ENCODE measurements around the gene TNPO2.
A peak's percentile ranks its signal among the peaks of the same experiment; 100 is the strongest.

The TNPO2 gene

DNA sequence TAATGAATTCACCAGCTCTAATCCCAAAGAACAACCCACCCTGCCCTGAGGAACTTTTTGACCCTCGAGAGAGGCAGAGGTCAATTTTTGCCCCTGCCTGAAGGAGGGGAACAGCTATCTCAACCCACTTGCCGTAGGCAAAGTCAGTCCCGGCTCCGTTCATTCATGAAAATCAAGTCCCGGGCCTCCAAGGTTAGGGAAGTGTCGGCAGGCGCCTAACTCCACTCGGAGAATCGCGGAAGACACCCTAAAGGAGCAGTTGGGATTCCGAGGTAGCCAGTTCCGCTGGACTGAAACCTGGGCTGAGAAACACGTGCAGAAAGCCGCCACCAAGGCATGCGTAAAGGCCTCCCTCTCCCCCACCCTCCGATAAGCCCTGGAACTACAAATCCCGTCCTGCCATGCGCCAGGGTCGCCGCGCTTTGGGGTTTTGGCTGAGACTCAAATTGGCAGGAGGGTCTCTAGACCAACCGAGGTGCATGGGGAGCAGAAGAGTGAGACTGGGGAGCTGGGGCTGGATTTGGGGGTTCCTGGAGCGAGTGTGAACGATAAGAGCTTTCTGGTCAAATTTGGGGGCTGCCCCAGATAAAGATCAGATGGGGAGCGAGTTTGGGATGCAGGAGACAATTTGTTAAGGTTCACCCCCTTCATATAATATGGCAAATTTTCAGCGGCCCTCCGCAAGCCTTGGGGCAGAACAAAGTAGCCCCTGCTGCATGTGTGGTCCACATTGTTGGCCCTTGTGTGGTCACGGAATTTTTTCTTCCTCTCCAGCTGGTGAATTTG, at the start of gene TNPO2:
TNPO2 (minus strand) TSS at position 292 of the 786 bp plus-strand sequence. CDS start 2,955 bp downstream, outside the sequence.
- TF ChIP-seq, protein P1, sequence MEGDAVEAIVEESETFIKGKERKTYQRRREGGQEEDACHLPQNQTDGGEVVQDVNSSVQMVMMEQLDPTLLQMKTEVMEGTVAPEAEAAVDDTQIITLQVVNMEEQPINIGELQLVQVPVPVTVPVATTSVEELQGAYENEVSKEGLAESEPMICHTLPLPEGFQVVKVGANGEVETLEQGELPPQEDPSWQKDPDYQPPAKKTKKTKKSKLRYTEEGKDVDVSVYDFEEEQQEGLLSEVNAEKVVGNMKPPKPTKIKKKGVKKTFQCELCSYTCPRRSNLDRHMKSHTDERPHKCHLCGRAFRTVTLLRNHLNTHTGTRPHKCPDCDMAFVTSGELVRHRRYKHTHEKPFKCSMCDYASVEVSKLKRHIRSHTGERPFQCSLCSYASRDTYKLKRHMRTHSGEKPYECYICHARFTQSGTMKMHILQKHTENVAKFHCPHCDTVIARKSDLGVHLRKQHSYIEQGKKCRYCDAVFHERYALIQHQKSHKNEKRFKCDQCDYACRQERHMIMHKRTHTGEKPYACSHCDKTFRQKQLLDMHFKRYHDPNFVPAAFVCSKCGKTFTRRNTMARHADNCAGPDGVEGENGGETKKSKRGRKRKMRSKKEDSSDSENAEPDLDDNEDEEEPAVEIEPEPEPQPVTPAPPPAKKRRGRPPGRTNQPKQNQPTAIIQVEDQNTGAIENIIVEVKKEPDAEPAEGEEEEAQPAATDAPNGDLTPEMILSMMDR (IDR thresholded peaks at IDR 0.05; ENCODE audit: low read depth, low read length) = no peak
- peak within 1 kb of the TSS; percentile 69 to 78 for H3K4me3 ChIP-seq (replicated peaks in 1 of 2; ENCODE audit: low read depth in 2 of 2, low read length in 2 of 2)
- peak; percentile 64 to 70 for DNase-seq (ENCODE audit: low read depth in 2 of 2)

DNA sequence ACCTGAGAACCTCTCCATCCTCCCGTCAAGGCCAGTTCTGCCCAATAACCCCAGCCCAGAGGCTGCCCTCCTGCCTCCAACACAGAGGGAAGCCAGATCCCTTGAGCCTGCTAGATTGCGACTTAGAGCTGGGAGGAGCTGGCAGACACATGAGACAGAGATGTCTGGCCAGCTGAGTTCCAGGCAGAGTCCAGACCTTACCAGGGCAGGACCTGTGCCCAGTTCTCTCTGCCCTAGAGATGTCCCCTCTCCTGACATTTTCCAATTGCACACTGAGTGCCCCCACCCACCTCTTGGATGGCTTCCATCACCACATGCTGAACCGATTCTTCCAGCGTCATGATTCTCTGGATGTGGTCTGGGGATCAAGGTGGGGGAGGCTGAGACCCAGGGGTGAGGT, 48.6 kb upstream of the TNPO2 start:
- peak in 1 of 2 donors; percentile 21 for DNase-seq (ENCODE audit: low read depth in 2 of 2)
- no peak overlapping the region for H3K4me3 ChIP-seq (replicated peaks in 1 of 2; ENCODE audit: low read depth in 2 of 2, low read length in 2 of 2)
- TF ChIP-seq, protein P1 (IDR thresholded peaks at IDR 0.05; ENCODE audit: low read depth, low read length) = no peak

DNA sequence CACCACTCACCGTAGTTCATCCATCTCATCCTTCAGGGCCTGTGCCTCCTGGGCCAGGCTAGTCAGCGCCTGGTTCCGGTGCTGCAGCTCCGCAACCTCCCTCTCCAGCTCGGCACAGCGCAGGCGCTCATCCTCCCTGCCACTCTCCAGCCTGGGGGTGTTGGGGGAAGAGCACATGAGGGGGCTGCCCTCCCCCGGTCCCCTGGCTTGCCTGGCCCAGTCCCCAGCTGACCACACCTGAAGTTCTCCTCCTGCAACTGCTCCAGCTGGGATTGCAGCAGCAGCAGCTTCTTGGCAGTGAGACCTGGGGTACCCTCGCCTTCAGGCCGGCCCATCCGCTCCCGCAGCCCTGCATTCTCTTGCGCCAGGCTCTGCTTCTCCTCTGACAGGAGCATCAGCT, 47.2 kb upstream of the TNPO2 start:
- TF ChIP-seq, protein P1 (IDR thresholded peaks at IDR 0.05; ENCODE audit: low read depth, low read length) = no peak
- DNase-seq (ENCODE audit: low read depth in 2 of 2) = no peak

DNA sequence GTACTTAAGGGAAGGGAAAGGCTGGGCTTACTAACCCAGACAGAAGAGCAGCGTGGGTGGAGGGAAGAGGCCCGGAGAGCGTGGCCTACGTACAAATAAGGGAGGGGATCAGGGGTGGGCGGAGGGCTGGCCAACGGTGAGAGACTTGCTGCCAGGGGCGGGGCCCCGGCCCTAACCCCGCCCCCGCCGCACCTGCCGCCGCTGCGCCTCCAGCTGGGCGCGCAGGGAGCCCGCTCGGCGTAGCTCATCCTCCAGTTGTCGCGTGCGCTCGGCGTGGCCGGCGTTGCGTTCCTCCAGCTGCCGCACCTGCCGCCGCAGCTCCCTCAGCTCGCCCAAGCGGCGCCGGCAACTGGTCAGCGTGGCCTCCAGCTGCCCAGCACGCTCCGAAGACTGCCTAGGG, 46.0 kb upstream of the TNPO2 start:
- no peak overlapping the region for H3K4me3 ChIP-seq (replicated peaks in 1 of 2; ENCODE audit: low read depth in 2 of 2, low read length in 2 of 2)
- TF ChIP-seq, protein P1 (IDR thresholded peaks at IDR 0.05; ENCODE audit: low read depth, low read length) = no peak
- no peak for DNase-seq (ENCODE audit: low read depth in 2 of 2)

More for the DNA sequence above, 47.2 kb upstream of the TNPO2 start:
- H3K4me3 ChIP-seq (replicated peaks in 1 of 2; ENCODE audit: low read depth in 2 of 2, low read length in 2 of 2) = no peak overlapping the region

DNA sequence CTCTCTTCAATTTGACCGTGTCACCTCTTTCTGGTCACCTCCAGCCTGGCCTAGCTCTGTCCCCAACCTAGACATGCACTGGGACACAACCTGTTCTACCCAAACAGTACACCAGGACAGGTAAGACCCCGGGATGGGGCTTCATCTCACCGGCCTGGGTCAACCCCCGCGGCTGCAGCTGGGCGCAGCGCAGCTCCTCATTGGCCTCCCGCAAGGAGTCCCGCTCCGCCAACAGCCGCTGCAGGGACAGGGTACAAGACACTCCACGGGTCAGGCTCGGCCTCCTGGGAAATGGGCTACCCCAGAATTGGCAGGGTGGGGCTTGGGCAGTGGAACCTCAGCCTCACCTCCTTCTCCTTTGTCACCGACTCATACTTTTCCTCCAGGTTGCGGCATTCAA, 43.9 kb upstream of the TNPO2 start:
- no peak for DNase-seq (ENCODE audit: low read depth in 2 of 2)
- TF ChIP-seq, protein P1 (IDR thresholded peaks at IDR 0.05; ENCODE audit: low read depth, low read length) = no peak
- no peak overlapping the region for H3K4me3 ChIP-seq (replicated peaks in 1 of 2; ENCODE audit: low read depth in 2 of 2, low read length in 2 of 2)

DNA sequence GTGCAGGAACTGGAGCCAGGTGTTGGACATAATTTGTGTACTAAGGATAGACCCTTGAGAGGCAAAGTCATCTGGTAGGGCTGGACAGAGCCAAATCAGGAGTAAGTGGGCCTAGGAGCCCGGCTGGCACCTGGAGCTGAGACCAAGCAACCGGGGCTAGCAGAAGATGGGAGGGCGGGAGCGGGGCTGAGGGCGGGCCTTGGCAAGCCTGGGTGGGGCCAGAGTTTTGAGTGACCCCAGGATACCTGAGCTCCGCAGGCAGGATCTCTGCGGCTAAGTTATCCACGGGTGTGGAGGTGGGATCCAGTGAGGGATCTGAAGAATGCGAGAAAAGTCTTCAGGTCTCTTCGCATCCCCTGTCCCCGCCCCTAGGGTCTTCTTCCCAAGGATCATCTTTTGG, 43.4 kb upstream of the TNPO2 start:
- DNase-seq (ENCODE audit: low read depth in 2 of 2) = no peak
- TF ChIP-seq, protein P1 (IDR thresholded peaks at IDR 0.05; ENCODE audit: low read depth, low read length) = no peak
- no peak overlapping the region for H3K4me3 ChIP-seq (replicated peaks in 1 of 2; ENCODE audit: low read depth in 2 of 2, low read length in 2 of 2)

Data from cardiac fibroblast (primary cell).